A549 (cell line): ENCODE measurements around the gene ACTR3. TPM values are rescaled to one million over a fixed set of nuclear protein-coding genes. Genes with fewer than 3 reads are reported as not detected.

Experiments
- ATAC-seq, 2 experiments: fragments of 200-7000 bp in 1 of 2; fragments of >200 bp in 1 of 2; cut with Nextera tagmentation in 1 of 2; cut with Tn5 transposase in 1 of 2; 3 replicates each; pipeline versions ENCODE4 v1.8.0 to v1.9.1; 2018 to 2020; ENCODE audit warnings: mild to moderate bottlenecking in 1 of 2, moderate library complexity in 1 of 2
- CTCF ChIA-PET: fragments of 300-600 bp; sonication (Branson Sonifier 250); formaldehyde crosslinking; extraction: SDS; loops from one replicate; lab custom pipeline; 2021; ENCODE audit warnings: antibody characterized with exemption, inconsistent platforms; lab: Yijun Ruan, JAX
- POLR2A ChIA-PET: fragments of 350-600 bp; formaldehyde crosslinking; extraction: SDS; loops from one replicate; lab custom pipeline; 2021; ENCODE audit warnings: antibody characterized with exemption, inconsistent platforms; lab: Yijun Ruan, JAX
- DNase-seq, 2 experiments: peaks; one replicate each; pipeline versions ENCODE4 v3.0.0 to v3.0.0-alpha.2; 2011 to 2016; ENCODE audit warnings: low read depth in 1 of 2, low spot score in 1 of 2
- FAIRE-seq: peaks from 2 replicates; lab custom pipeline; 2011; peaks lifted over from hg19 to GRCh38; lab: Jason Lieb, UNC
- H3K27ac ChIP-seq, 2 experiments: fragments of >200 bp; sonication (Bioruptor Twin); formaldehyde crosslinking; 3 replicates each; pipeline ENCODE4 v1.5.1; 2016 to 2017
- H3K4me1 ChIP-seq: fragments of >200 bp; sonication (Bioruptor Twin); formaldehyde crosslinking; 3 replicates; pipeline ENCODE4 v1.6.1; 2016
- H3K4me2 ChIP-seq: fragments of >200 bp; sonication (Bioruptor Twin); formaldehyde crosslinking; 3 replicates; pipeline ENCODE4 v1.6.1; 2016
- H3K4me3 ChIP-seq: fragments of >200 bp; sonication (Bioruptor Twin); formaldehyde crosslinking; 3 replicates; pipeline ENCODE4 v1.5.1; 2016
- H3K9me3 ChIP-seq: fragments of >200 bp; sonication (Bioruptor Twin); formaldehyde crosslinking; 3 replicates; pipeline ENCODE4 v1.6.1; 2016
- BHLHE40 ChIP-seq: IDR thresholded peaks from 2 replicates; pipeline ENCODE4 v1.6.1; 2012; ENCODE audit warnings: low read depth, low read length, inconsistent platforms
- CHD4 ChIP-seq: fragments of 200-600 bp; sonication (generic); IDR thresholded peaks from 2 replicates; pipeline ENCODE4 v1.6.1; 2016; ENCODE audit warnings: antibody characterized with exemption, mild to moderate bottlenecking, borderline replicate concordance
- EP300 ChIP-seq, 2 experiments: fragments of >200 bp; sonication (Bioruptor Twin); formaldehyde crosslinking; IDR thresholded peaks; 2 replicates in 1 of 2; 3 replicates in 1 of 2; pipeline ENCODE4 v1.6.1; 2016 to 2017
- ESRRA ChIP-seq: fragments of 150-350 bp; IDR thresholded peaks from 2 replicates; pipeline ENCODE4 v1.6.1; 2014; ENCODE audit warnings: mild to moderate bottlenecking, low read length, borderline replicate concordance
- FOSB ChIP-seq: fragments of 250-450 bp; sonication (Bioruptor Pico); IDR thresholded peaks from 2 replicates; pipeline ENCODE4 v1.5.0; 2020; ENCODE audit warnings: mild to moderate bottlenecking, moderate library complexity
- FOSL2 ChIP-seq, 2 experiments: fragments of 450-650 bp in 1 of 2; fragments of >200 bp in 1 of 2; sonication (Bioruptor Twin) in 1 of 2; formaldehyde crosslinking; IDR thresholded peaks; 2 replicates each; pipeline versions ENCODE4 v1.5.0 to v1.6.1; 2016 to 2020; ENCODE audit warnings: mild to moderate bottlenecking in 1 of 2, moderate library complexity in 1 of 2
- HEYL ChIP-seq: fragments of 250-450 bp; sonication (Bioruptor Pico); IDR thresholded peaks from 2 replicates; pipeline ENCODE4 v1.8.0; 2021; ENCODE audit warnings: mild to moderate bottlenecking, moderate library complexity
- HOXA7 ChIP-seq: fragments of 250-450 bp; sonication (Bioruptor Pico); IDR thresholded peaks from 2 replicates; pipeline ENCODE4 v1.5.0; 2020; ENCODE audit warnings: mild to moderate bottlenecking, moderate library complexity
- HOXB13 ChIP-seq: fragments of 250-450 bp; sonication (Bioruptor Pico); IDR thresholded peaks from 2 replicates; pipeline ENCODE4 v1.5.0; 2020; ENCODE audit warnings: low read depth, mild to moderate bottlenecking, moderate library complexity
- HOXB5 ChIP-seq: fragments of 250-450 bp; sonication (Bioruptor Pico); IDR thresholded peaks from 2 replicates; pipeline ENCODE4 v1.5.0; 2020; ENCODE audit warnings: mild to moderate bottlenecking, moderate library complexity
- JUN ChIP-seq, 2 experiments: fragments of >200 bp; sonication (Bioruptor Twin); formaldehyde crosslinking; IDR thresholded peaks; 2 replicates in 1 of 2; 3 replicates in 1 of 2; pipeline ENCODE4 v1.6.1; 2016 to 2017
- KDM5A ChIP-seq: fragments of 200-600 bp; sonication (generic); IDR thresholded peaks from 2 replicates; pipeline ENCODE4 v1.6.1; 2016; ENCODE audit warnings: antibody characterized with exemption, mild to moderate bottlenecking
- NPAS2 ChIP-seq: fragments of 250-450 bp; sonication (Bioruptor Pico); IDR thresholded peaks from 2 replicates; pipeline ENCODE4 v1.8.0; 2022; ENCODE audit warnings: mild to moderate bottlenecking, moderate library complexity, borderline replicate concordance
- PHF8 ChIP-seq: fragments of 200-600 bp; sonication (generic); IDR thresholded peaks from 2 replicates; pipeline ENCODE4 v1.6.1; 2016; ENCODE audit warnings: low read depth, mild to moderate bottlenecking, antibody characterized with exemption, moderate library complexity, borderline replicate concordance
- POLR2A ChIP-seq: IDR thresholded peaks from 2 replicates; pipeline ENCODE4 v1.6.1; 2012; ENCODE audit warnings: mild to moderate bottlenecking, low read length
- POLR2AphosphoS2 ChIP-seq: conservative IDR thresholded peaks from 2 replicates; pipeline ENCODE4 v1.6.1; 2012; ENCODE audit warnings: low read length, improper control_type of control experiment, inconsistent platforms
- RARB ChIP-seq: fragments of 250-450 bp; sonication (Bioruptor Pico); IDR thresholded peaks from 2 replicates; pipeline ENCODE4 v1.8.0; 2021; ENCODE audit warnings: mild to moderate bottlenecking, moderate library complexity
- RFX5 ChIP-seq: fragments of 450-650 bp; IDR thresholded peaks from 2 replicates; pipeline ENCODE4 v1.7.1; 2014; ENCODE audit warnings: antibody characterized with exemption, mild to moderate bottlenecking, moderate library complexity
- RNF2 ChIP-seq: fragments of 200-600 bp; sonication (generic); IDR thresholded peaks from 2 replicates; pipeline ENCODE4 v1.6.1; 2016; ENCODE audit warnings: low read depth, mild to moderate bottlenecking, antibody characterized with exemption, moderate library complexity, borderline replicate concordance
- SMC3 ChIP-seq: fragments of >200 bp; sonication (Bioruptor Twin); formaldehyde crosslinking; IDR thresholded peaks from 3 replicates; pipeline ENCODE4 v1.6.1; 2018; ENCODE audit warnings: inconsistent platforms
- SREBF2 ChIP-seq: fragments of 450-650 bp; IDR thresholded peaks from 2 replicates; pipeline ENCODE4 v1.6.1; 2014; ENCODE audit warnings: mild to moderate bottlenecking, moderate library complexity
- TFCP2L1 ChIP-seq: fragments of 250-450 bp; sonication (Bioruptor Pico); IDR thresholded peaks from 2 replicates; pipeline ENCODE4 v1.5.0; 2021; ENCODE audit warnings: mild to moderate bottlenecking
- TP53 ChIP-seq: fragments of 250-450 bp; sonication (Bioruptor Pico); IDR thresholded peaks from 2 replicates; pipeline ENCODE4 v1.5.0; 2021; ENCODE audit warnings: mild to moderate bottlenecking, moderate library complexity
- USF2 ChIP-seq: fragments of 450-650 bp; IDR thresholded peaks from 2 replicates; pipeline ENCODE4 v1.6.1; 2014; ENCODE audit warnings: antibody characterized with exemption
- ZSCAN20 ChIP-seq: fragments of 250-450 bp; sonication (Bioruptor Pico); IDR thresholded peaks from 2 replicates; pipeline ENCODE4 v1.8.0; 2022; ENCODE audit warnings: mild to moderate bottlenecking, moderate library complexity
- WGBS: methylation state at CpG from one replicate; pipeline ENCODE4 v1.1.6; 2017; ENCODE audit errors: missing lambda C conversion rate; 5-methylcytosine and 5-hydroxymethylcytosine counted together
- polyA plus RNA-seq, 4 experiments: library from polyadenylated mRNA; depleted of rRNA in 3 of 4; stranded (reverse); fragments of >200 nt; fragmentation: RNase III in 1 of 4; extraction: RNeasy Plus Mini Kit Qiagen cat#74134 plus additional on column Dnase treatment in 1 of 4; gene quantifications; 2 replicates in 3 of 4; 3 replicates in 1 of 4; pipeline ENCODE4 v1.2.3, GENCODE V29; 2011 to 2017
- TF ChIP-seq, protein P1 (sequence below): fragments of >200 bp; sonication (Bioruptor Twin); formaldehyde crosslinking; IDR thresholded peaks from 2 replicates; pipeline ENCODE4 v1.6.1; 2016
- TF ChIP-seq, protein P2 (sequence below): fragments of 250-450 bp; sonication (Bioruptor Pico); IDR thresholded peaks from 2 replicates; pipeline ENCODE4 v1.5.0; 2021; ENCODE audit warnings: mild to moderate bottlenecking, moderate library complexity, borderline replicate concordance
- TF ChIP-seq, protein P3 (sequence below): IDR thresholded peaks from 2 replicates; pipeline ENCODE4 v1.6.1; 2012

ACTR3 gene
- polyA plus RNA-seq, 2 of the 4 experiments (the other 2 are of a cell fraction) = 359 to 412 TPM

- FAIRE-seq (no peak), DNase-seq (no peak), ATAC-seq (no peak)
- Histone ChIP-seq H3K27ac (no peak overlapping the region), H3K4me3 (no peak overlapping the region), H3K4me2 (no peak overlapping the region), H3K9me3 (no peaks in the 10 kb centered on the region), H3K4me1 (peaks cover 8% of the 10 kb centered on the region)
- POLR2A ChIA-PET = no interaction called here
- TF ChIP-seq USF2 (no peak), SREBF2 (no peak), FOSB (no peak), BHLHE40 (no peak), HEYL (CRISPR knock-in tag) (no peak), CHD4 (no peak), KDM5A (no peak), ESRRA (no peak), FOSL2 (IDR thresholded peaks at IDR 0.05) (no peak), FOSL2 (CRISPR knock-in tag; IDR thresholded peaks at IDR 0.05) (no peak), HOXB13 (CRISPR knock-in tag) (no peak), SMC3 (no peak), POLR2AphosphoS2 (no peak), TP53 (no peak), RFX5 (no peak), NPAS2 (no peak), JUN (IDR thresholded peaks at IDR 0.05) (no peak), HOXB5 (CRISPR knock-in tag) (no peak)
- TF ChIP-seq, protein P1, sequence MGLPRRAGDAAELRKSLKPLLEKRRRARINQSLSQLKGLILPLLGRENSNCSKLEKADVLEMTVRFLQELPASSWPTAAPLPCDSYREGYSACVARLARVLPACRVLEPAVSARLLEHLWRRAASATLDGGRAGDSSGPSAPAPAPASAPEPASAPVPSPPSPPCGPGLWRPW = no peak
- TF ChIP-seq, protein P2, sequence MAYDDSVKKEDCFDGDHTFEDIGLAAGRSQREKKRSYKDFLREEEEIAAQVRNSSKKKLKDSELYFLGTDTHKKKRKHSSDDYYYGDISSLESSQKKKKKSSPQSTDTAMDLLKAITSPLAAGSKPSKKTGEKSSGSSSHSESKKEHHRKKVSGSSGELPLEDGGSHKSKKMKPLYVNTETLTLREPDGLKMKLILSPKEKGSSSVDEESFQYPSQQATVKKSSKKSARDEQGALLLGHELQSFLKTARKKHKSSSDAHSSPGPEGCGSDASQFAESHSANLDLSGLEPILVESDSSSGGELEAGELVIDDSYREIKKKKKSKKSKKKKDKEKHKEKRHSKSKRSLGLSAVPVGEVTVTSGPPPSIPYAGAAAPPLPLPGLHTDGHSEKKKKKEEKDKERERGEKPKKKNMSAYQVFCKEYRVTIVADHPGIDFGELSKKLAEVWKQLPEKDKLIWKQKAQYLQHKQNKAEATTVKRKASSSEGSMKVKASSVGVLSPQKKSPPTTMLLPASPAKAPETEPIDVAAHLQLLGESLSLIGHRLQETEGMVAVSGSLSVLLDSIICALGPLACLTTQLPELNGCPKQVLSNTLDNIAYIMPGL = no peak
- TF ChIP-seq, protein P3, sequence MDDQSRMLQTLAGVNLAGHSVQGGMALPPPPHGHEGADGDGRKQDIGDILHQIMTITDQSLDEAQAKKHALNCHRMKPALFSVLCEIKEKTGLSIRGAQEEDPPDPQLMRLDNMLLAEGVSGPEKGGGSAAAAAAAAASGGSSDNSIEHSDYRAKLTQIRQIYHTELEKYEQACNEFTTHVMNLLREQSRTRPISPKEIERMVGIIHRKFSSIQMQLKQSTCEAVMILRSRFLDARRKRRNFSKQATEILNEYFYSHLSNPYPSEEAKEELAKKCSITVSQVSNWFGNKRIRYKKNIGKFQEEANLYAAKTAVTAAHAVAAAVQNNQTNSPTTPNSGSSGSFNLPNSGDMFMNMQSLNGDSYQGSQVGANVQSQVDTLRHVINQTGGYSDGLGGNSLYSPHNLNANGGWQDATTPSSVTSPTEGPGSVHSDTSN = no peak
- 75% methylated on average over 4 of the region's 4 CpGs for WGBS
- CTCF ChIA-PET = interaction anchor here (1.6 kb wide), 1 partner anchor 107 kb away, joined by 3 read pairs; no protein-coding TSS in a partner anchor
These were observed 17.7 kb upstream of the ACTR3 start for GRCh38 chr2:113872201-113872600.

DNA sequence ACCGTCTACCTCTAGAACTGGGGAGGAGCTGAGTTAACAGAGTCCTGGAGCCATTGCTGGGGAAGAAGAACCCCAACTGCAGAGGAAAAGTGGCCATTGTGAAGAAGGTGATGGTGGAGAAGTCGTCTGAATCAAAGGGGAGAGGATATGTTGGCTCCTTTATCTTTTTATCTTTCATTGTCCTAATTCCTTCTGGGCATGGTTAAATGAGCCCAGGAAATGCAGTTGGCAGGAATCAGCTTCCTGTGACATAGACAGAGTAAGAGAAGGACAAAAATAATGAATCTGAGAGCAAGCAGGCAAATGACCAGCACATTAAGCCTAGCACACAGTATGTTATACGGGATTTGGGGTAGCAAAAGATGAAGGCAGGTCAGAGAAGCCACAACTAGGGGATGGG is 16.0 kb upstream of the ACTR3 start:
- H3K4me3 ChIP-seq = no peak overlapping the region
- no peak for ATAC-seq
- no peak for FAIRE-seq
- TF ChIP-seq, protein P2 = no peak
- TF ChIP-seq POLR2A (no peak), SREBF2 (no peak), ZSCAN20 (CRISPR knock-in tag) (no peak), TFCP2L1 (no peak), HOXA7 (CRISPR knock-in tag) (no peak), PHF8 (no peak), RNF2 (no peak), RARB (CRISPR knock-in tag) (no peak), HOXB5 (CRISPR knock-in tag) (no peak), EP300 (IDR thresholded peaks at IDR 0.05) (no peak)
- TF ChIP-seq, all 56 proteins: peak for 0
- ChIA-PET CTCF (interaction anchor here (1.6 kb wide), 1 partner anchor 105 kb away, joined by 3 read pairs; no protein-coding TSS in a partner anchor), POLR2A (no interaction called here)
- Histone ChIP-seq H3K4me2 (no peak overlapping the region), H3K27ac (no peak overlapping the region), H3K9me3 (no peaks in the 10 kb centered on the region), H3K4me1 (peaks cover 25% of the 10 kb centered on the region)
- 63% methylated on average over 3 of the region's 3 CpGs for WGBS
- no peak for DNase-seq
